Measurements from ENCODE around the gene TXNDC15.
"Not testable (repeated sequence)": the region's sequence is repeated elsewhere in the genome, so short reads cannot be mapped to it uniquely, and the experiment has no call there.

DNA sequence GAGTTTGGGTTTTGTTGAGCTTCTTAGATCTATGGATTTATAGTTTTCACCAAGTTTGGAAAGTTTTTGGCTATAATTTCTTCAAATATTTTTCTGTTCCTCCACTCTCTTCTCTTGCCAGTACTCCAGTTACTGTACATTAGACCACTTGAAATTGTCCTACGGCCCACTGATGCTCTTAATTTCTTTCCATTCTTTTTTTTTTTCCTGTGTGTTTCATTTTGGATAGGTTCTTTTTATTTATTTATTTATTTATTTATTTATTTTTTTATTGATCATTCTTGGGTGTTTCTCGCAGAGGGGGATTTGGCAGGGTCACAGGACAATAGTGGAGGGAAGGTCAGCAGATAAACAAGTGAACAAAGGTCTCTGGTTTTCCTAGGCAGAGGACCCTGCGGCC is 6.8 kb downstream of the TXNDC15 start:
- not testable (repeated sequence) for TF ChIP-seq ZFP3 (CRISPR knock-in tag; IDR thresholded peaks at IDR 0.05); ARNTL (CRISPR knock-in tag; IDR thresholded peaks at IDR 0.05; ENCODE audit: borderline replicate concordance, low read depth)
- TF ChIP-seq, protein P1, sequence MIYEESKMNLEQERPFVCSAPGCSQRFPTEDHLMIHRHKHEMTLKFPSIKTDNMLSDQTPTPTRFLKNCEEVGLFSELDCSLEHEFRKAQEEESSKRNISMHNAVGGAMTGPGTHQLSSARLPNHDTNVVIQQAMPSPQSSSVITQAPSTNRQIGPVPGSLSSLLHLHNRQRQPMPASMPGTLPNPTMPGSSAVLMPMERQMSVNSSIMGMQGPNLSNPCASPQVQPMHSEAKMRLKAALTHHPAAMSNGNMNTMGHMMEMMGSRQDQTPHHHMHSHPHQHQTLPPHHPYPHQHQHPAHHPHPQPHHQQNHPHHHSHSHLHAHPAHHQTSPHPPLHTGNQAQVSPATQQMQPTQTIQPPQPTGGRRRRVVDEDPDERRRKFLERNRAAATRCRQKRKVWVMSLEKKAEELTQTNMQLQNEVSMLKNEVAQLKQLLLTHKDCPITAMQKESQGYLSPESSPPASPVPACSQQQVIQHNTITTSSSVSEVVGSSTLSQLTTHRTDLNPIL (CRISPR knock-in tag; IDR thresholded peaks at IDR 0.05; ENCODE audit: low read depth) = not testable (repeated sequence)
